Thyroid gland (tissue), 4 donors: ENCODE measurements around the gene PNPLA5. TPM values are rescaled to one million over a fixed set of nuclear protein-coding genes. Genes with fewer than 3 reads are reported as not detected.

Experiments used
- DNase-seq, 2 donors: peaks; one replicate each; pipeline ENCODE4 v3.0.0-alpha.2; 2019
- H3K27ac ChIP-seq, 3 donors: fragments of 200-600 bp; sonication (generic); 1 replicate in 2 of 3; 2 replicates in 1 of 3; pipeline ENCODE4 v1.5.1; 2016 to 2019; ENCODE audit warnings: mild to moderate bottlenecking in 1 of 3, moderate library complexity in 1 of 3
- H3K27me3 ChIP-seq: fragments of 200-600 bp; sonication (generic); one replicate; pipeline ENCODE4 v1.5.1; 2019
- H3K36me3 ChIP-seq, 2 donors: fragments of 200-600 bp; sonication (generic); one replicate each; pipeline ENCODE4 v1.5.1; 2016 to 2019
- H3K4me1 ChIP-seq, 2 donors: fragments of 200-600 bp; sonication (generic); one replicate each; pipeline ENCODE4 v1.5.1; 2017 to 2019
- H3K4me3 ChIP-seq, 3 donors: fragments of 200-600 bp; sonication (generic); replicated peaks in 1 of 3; 1 replicate in 2 of 3; 2 replicates in 1 of 3; pipeline ENCODE4 v1.5.1; 2016; ENCODE audit warnings: mild to moderate bottlenecking in 1 of 3
- H3K9me3 ChIP-seq: fragments of 200-600 bp; sonication (generic); one replicate; pipeline ENCODE4 v1.5.1; 2017
- CTCF ChIP-seq, 6 experiments: fragments of 200-600 bp in 3 of 6; fragments of 450-650 bp in 3 of 6; sonication (generic) in 3 of 6; IDR thresholded peaks; one replicate each; pipeline ENCODE4 v1.5.1; 2016 to 2019; ENCODE audit warnings: antibody characterized with exemption in 6 of 6, mild to moderate bottlenecking in 2 of 6, inconsistent platforms in 1 of 6, moderate library complexity in 1 of 6
- POLR2A ChIP-seq, 2 donors: fragments of 450-650 bp; IDR thresholded peaks; one replicate each; pipeline ENCODE4 v1.6.1; 2017; ENCODE audit warnings: antibody characterized with exemption in 2 of 2, mild to moderate bottlenecking in 2 of 2, moderate library complexity in 1 of 2
- WGBS, 2 donors: methylation state at CpG; one replicate each; pipeline ENCODE4 v1.1.5; 2017; 5-methylcytosine and 5-hydroxymethylcytosine counted together
- intact Hi-C: fragments of 100-400 bp; cut with DNase I; formaldehyde crosslinking; loops from one replicate; pipeline ENCODE4 v1.15.1; 2023
- total RNA-seq, 4 donors: library from RNA; depleted of rRNA; stranded (reverse); fragments of >200 nt; gene quantifications; one replicate each; pipeline ENCODE4 v1.2.3, GENCODE V29; 2016

The PNPLA5 gene
- total RNA-seq, 4 donors from 2014 or later: not detected

- intact Hi-C loops: no loop called here
- DNase-seq: no peak
- Histone ChIP-seq H3K36me3 (no peaks in the 10 kb centered on the region), H3K27me3 (no peaks in the 10 kb centered on the region), H3K4me3 (peak overlapping the region in 1 of 3 donors; percentile 37), H3K4me1 (peaks cover 4 to 6% of the 10 kb centered on the region in 2 donors), H3K27ac (no peak overlapping the region), H3K9me3 (no peaks in the 10 kb centered on the region)
- TF ChIP-seq POLR2A (IDR thresholded peaks at IDR 0.05): no peak
- no peak for TF ChIP-seq CTCF (IDR thresholded peaks at IDR 0.05)
- WGBS, 2 donors: 0% methylated on average over 10 to 12 of the region's 13 CpGs
Observed at GRCh38 chr22:43923191-43923590, 31.4 kb upstream of the PNPLA5 start.

- Histone ChIP-seq H3K27me3 (no peaks in the 10 kb centered on the region), H3K4me1 (peaks cover 4 to 6% of the 10 kb centered on the region in 2 donors), H3K27ac (no peak overlapping the region), H3K4me3 (no peak overlapping the region), H3K36me3 (no peaks in the 10 kb centered on the region), H3K9me3 (no peaks in the 10 kb centered on the region)
- TF ChIP-seq POLR2A (IDR thresholded peaks at IDR 0.05): no peak
- no peak for TF ChIP-seq CTCF (IDR thresholded peaks at IDR 0.05)
- intact Hi-C loops: no loop called here
- no peak for DNase-seq
- WGBS, 2 donors: 75 to 90% methylated on average over 3 of the region's 3 CpGs
Observed at GRCh38 chr22:43922123-43922522, 30.3 kb upstream of the PNPLA5 start.

- H3K4me3 ChIP-seq: no peak overlapping the region
- intact Hi-C loops: no loop called here
- no peak for DNase-seq
- H3K27me3 ChIP-seq: no peaks in the 10 kb centered on the region
- 79% methylated on average over 4 of the region's 4 CpGs; no CpG with 5 or more reads in 1 of the 2 donors for WGBS, 2 donors
- H3K36me3 ChIP-seq: no peaks in the 10 kb centered on the region
- H3K9me3 ChIP-seq: no peaks in the 10 kb centered on the region
- TF ChIP-seq CTCF (IDR thresholded peaks at IDR 0.05) (no peak), POLR2A (IDR thresholded peaks at IDR 0.05) (no peak)
- H3K4me1 ChIP-seq: peaks cover 4 to 6% of the 10 kb centered on the region in 2 donors
- no peak overlapping the region for H3K27ac ChIP-seq
Observed at GRCh38 chr22:43921370-43921769, 29.6 kb upstream of the PNPLA5 start.

GRCh38 chr22:43919106-43919973, 27.5 kb upstream of the PNPLA5 start:
- Histone ChIP-seq H3K27ac (no peak overlapping the region), H3K4me1 (peaks cover 4 to 6% of the 10 kb centered on the region in 2 donors), H3K27me3 (no peaks in the 10 kb centered on the region), H3K36me3 (no peaks in the 10 kb centered on the region), H3K4me3 (no peak overlapping the region), H3K9me3 (no peaks in the 10 kb centered on the region)
- intact Hi-C loops: no loop called here
- no peak for DNase-seq
- 83 to 84% methylated on average over 15 to 16 of the region's 16 CpGs for WGBS, 2 donors
- TF ChIP-seq POLR2A (IDR thresholded peaks at IDR 0.05): no peak
- no peak for TF ChIP-seq CTCF (IDR thresholded peaks at IDR 0.05)

GRCh38 chr22:43917521-43917920, 25.7 kb upstream of the PNPLA5 start:
- intact Hi-C loops: no loop called here
- DNase-seq: no peak
- Histone ChIP-seq H3K4me1 (no peaks in the 10 kb centered on the region), H3K36me3 (no peaks in the 10 kb centered on the region), H3K27ac (no peak overlapping the region), H3K27me3 (no peaks in the 10 kb centered on the region), H3K9me3 (no peaks in the 10 kb centered on the region), H3K4me3 (no peak overlapping the region)
- 77 to 91% methylated on average over 6 of the region's 6 CpGs for WGBS, 2 donors
- TF ChIP-seq CTCF (IDR thresholded peaks at IDR 0.05): no peak
- no peak for TF ChIP-seq POLR2A (IDR thresholded peaks at IDR 0.05)
